IMR-90 (cell line): ENCODE data around the gene TBL3. TPM values are rescaled to one million over a fixed set of nuclear protein-coding genes. Genes with fewer than 3 reads are reported as not detected.

Experiments
- ATAC-seq: fragments of 200-7000 bp; cut with Tn5 transposase; 2 replicates; pipeline ENCODE4 v1.9.1; 2020; ENCODE audit warnings: low read depth, mild to moderate bottlenecking, moderate library complexity
- BruUV-seq: library from RNA; stranded (reverse); fragments of 400-500 nt; replicated peaks from 2 replicates; lab custom pipeline; 2021; lab: Mats Ljungman, UMichigan
- CTCF ChIA-PET: fragments of 300-600 bp; formaldehyde crosslinking; extraction: SDS; loops from one replicate; lab custom pipeline; 2021; ENCODE audit warnings: antibody characterized with exemption; lab: Yijun Ruan, JAX
- POLR2A ChIA-PET: fragments of 300-600 bp; sonication (Branson Sonifier 250); formaldehyde crosslinking; loops from one replicate; lab custom pipeline; 2022; ENCODE audit warnings: antibody characterized with exemption; ENCODE audit not compliant: unreplicated experiment; lab: Charles Lee
- DNase-seq: peaks from one replicate; pipeline ENCODE4 v3.0.0; 2013
- H2AFZ ChIP-seq: replicated peaks from 2 replicates; pipeline ENCODE3; 2013; ENCODE audit warnings: low read length, mild to moderate bottlenecking; ENCODE audit not compliant: poor library complexity
- H2AK5ac ChIP-seq: 2 replicates; pipeline ENCODE4 v1.6.1; 2013; ENCODE audit warnings: low read depth, low read length, inconsistent platforms
- H2AK9ac ChIP-seq: replicated peaks from 2 replicates; pipeline ENCODE3; 2013; ENCODE audit warnings: mild to moderate bottlenecking, low read depth, low read length, moderate library complexity; ENCODE audit not compliant: poor library complexity
- H2BK120ac ChIP-seq: 2 replicates; pipeline ENCODE4 v1.6.1; 2013; ENCODE audit warnings: low read depth, low read length, inconsistent platforms
- H2BK15ac ChIP-seq: 3 replicates; pipeline ENCODE4 v1.6.1; 2013; ENCODE audit warnings: low read depth, low read length, inconsistent platforms
- H2BK20ac ChIP-seq: 2 replicates; pipeline ENCODE4 v1.6.1; 2013; ENCODE audit warnings: low read depth, mild to moderate bottlenecking, inconsistent platforms, low read length, moderate library complexity
- H2BK5ac ChIP-seq: 2 replicates; pipeline ENCODE4 v1.6.1; 2013; ENCODE audit warnings: mild to moderate bottlenecking, low read depth, low read length, inconsistent platforms; ENCODE audit not compliant: poor library complexity, severe bottlenecking
- H3K14ac ChIP-seq: replicated peaks from 2 replicates; pipeline ENCODE4 v1.6.1; 2013; ENCODE audit warnings: low read depth, low read length, inconsistent platforms
- H3K18ac ChIP-seq: 2 replicates; pipeline ENCODE4 v1.6.1; 2013; ENCODE audit warnings: low read depth, low read length, control low read depth
- H3K23ac ChIP-seq: 2 replicates; pipeline ENCODE4 v1.6.1; 2013; ENCODE audit warnings: low read depth, low read length, inconsistent platforms
- H3K27ac ChIP-seq: 2 replicates; pipeline ENCODE4 v1.5.1; 2013; ENCODE audit warnings: mild to moderate bottlenecking, control low read depth, low read length; ENCODE audit not compliant: insufficient read depth
- H3K27me3 ChIP-seq: 2 replicates; pipeline ENCODE4 v1.6.1; 2013; ENCODE audit warnings: low read length; ENCODE audit not compliant: control insufficient read depth, insufficient read depth
- H3K36me3 ChIP-seq: 2 replicates; pipeline ENCODE4 v1.6.1; 2013; ENCODE audit warnings: low read length, mixed read lengths; ENCODE audit not compliant: control insufficient read depth, insufficient read depth
- H3K4ac ChIP-seq: 2 replicates; pipeline ENCODE4 v1.6.1; 2013; ENCODE audit warnings: low read depth, low read length, inconsistent platforms
- H3K4me1 ChIP-seq: 2 replicates; pipeline ENCODE4 v1.6.1; 2013; ENCODE audit warnings: low read length, mixed read lengths; ENCODE audit not compliant: control insufficient read depth, insufficient read depth
- H3K4me2 ChIP-seq: 2 replicates; pipeline ENCODE4 v1.6.1; 2013; ENCODE audit warnings: low read depth, mild to moderate bottlenecking, control low read depth, low read length, moderate library complexity
- H3K4me3 ChIP-seq: 2 replicates; pipeline ENCODE4 v1.5.1; 2013; ENCODE audit warnings: low read depth, mild to moderate bottlenecking, control low read depth, low read length, moderate library complexity; ENCODE audit not compliant: insufficient read depth
- H3K56ac ChIP-seq: 2 replicates; pipeline ENCODE4 v1.6.1; 2013; ENCODE audit warnings: low read length, inconsistent platforms; ENCODE audit not compliant: insufficient read depth; ENCODE audit errors: extremely low read depth
- H3K79me1 ChIP-seq, 2 experiments: 2 replicates each; pipeline ENCODE4 v1.6.1; 2013; ENCODE audit warnings: low read length in 2 of 2, inconsistent platforms in 1 of 2, low read depth in 1 of 2
- H3K9ac ChIP-seq: 2 replicates; pipeline ENCODE4 v1.6.1; 2013; ENCODE audit warnings: low read depth, low read length, control low read depth
- H3K9me1 ChIP-seq: 2 replicates; pipeline ENCODE4 v1.6.1; 2013; ENCODE audit warnings: low read length, inconsistent platforms; ENCODE audit not compliant: insufficient read depth
- H3K9me3 ChIP-seq: 2 replicates; pipeline ENCODE4 v1.6.1; 2013; ENCODE audit warnings: low read length; ENCODE audit not compliant: control insufficient read depth, insufficient read depth
- H4K20me1 ChIP-seq: 2 replicates; pipeline ENCODE4 v1.6.1; 2013; ENCODE audit warnings: low read length, inconsistent platforms; ENCODE audit not compliant: insufficient read depth
- H4K5ac ChIP-seq: 2 replicates; pipeline ENCODE4 v1.6.1; 2013; ENCODE audit warnings: mild to moderate bottlenecking, low read depth, low read length, control low read depth
- H4K8ac ChIP-seq, 2 experiments: 2 replicates each; pipeline ENCODE4 v1.6.1; 2013; ENCODE audit warnings: low read depth in 2 of 2, low read length in 2 of 2, control low read depth in 1 of 2, inconsistent platforms in 1 of 2
- H4K91ac ChIP-seq: 2 replicates; pipeline ENCODE4 v1.6.1; 2013; ENCODE audit warnings: low read depth, low read length, inconsistent platforms; ENCODE audit not compliant: insufficient read depth
- BHLHE40 ChIP-seq: fragments of 150-350 bp; IDR thresholded peaks from 2 replicates; pipeline ENCODE4 v1.6.1; 2016; ENCODE audit warnings: mild to moderate bottlenecking, low read depth, low read length
- CEBPB ChIP-seq: IDR thresholded peaks from 2 replicates; pipeline ENCODE4 v1.6.1; 2012; ENCODE audit warnings: low read depth, low read length, improper control_type of control experiment
- CHD1 ChIP-seq: IDR thresholded peaks from 2 replicates; pipeline ENCODE4 v1.6.1; 2012; ENCODE audit warnings: low read depth, low read length, improper control_type of control experiment
- ELK1 ChIP-seq: fragments of 150-350 bp; IDR thresholded peaks from 2 replicates; pipeline ENCODE4 v1.6.1; 2016; ENCODE audit warnings: low read depth, mild to moderate bottlenecking, low read length, moderate library complexity, borderline replicate concordance
- FOS ChIP-seq: fragments of 150-350 bp; IDR thresholded peaks from 2 replicates; pipeline ENCODE4 v1.6.1; 2016; ENCODE audit warnings: low read depth, low read length
- MAFK ChIP-seq: IDR thresholded peaks from 2 replicates; pipeline ENCODE4 v1.6.1; 2012; ENCODE audit warnings: low read depth, low read length, improper control_type of control experiment
- MAZ ChIP-seq: IDR thresholded peaks from 2 replicates; pipeline ENCODE4 v1.6.1; 2012; ENCODE audit warnings: low read depth, mild to moderate bottlenecking, low read length, improper control_type of control experiment, moderate library complexity, borderline replicate concordance
- MXI1 ChIP-seq: IDR thresholded peaks from 2 replicates; pipeline ENCODE4 v1.6.1; 2012; ENCODE audit warnings: low read depth, mild to moderate bottlenecking, low read length, moderate library complexity, borderline replicate concordance
- NFE2L2 ChIP-seq: fragments of 150-350 bp; IDR thresholded peaks from 2 replicates; pipeline ENCODE4 v1.6.1; 2016; ENCODE audit warnings: low read depth, mild to moderate bottlenecking, low read length
- POLR2A ChIP-seq: IDR thresholded peaks from 2 replicates; pipeline ENCODE4 v1.6.1; 2012; ENCODE audit warnings: mild to moderate bottlenecking, low read depth, low read length
- RAD21 ChIP-seq: IDR thresholded peaks from 2 replicates; pipeline ENCODE4 v1.6.1; 2012; ENCODE audit warnings: low read length, improper control_type of control experiment
- RCOR1 ChIP-seq: IDR thresholded peaks from 2 replicates; pipeline ENCODE4 v1.6.1; 2012; ENCODE audit warnings: mild to moderate bottlenecking, low read length, improper control_type of control experiment; ENCODE audit not compliant: insufficient replicate concordance
- RFX5 ChIP-seq: IDR thresholded peaks from 2 replicates; pipeline ENCODE4 v1.8.0; 2012; ENCODE audit warnings: low read depth, mild to moderate bottlenecking, low read length, moderate library complexity
- SMC3 ChIP-seq: fragments of 150-350 bp; IDR thresholded peaks from 2 replicates; pipeline ENCODE4 v1.6.1; 2016; ENCODE audit warnings: low read depth, mild to moderate bottlenecking, antibody characterized with exemption, low read length, moderate library complexity
- WGBS, 2 experiments: methylation state at CpG; one replicate each; pipeline versions ENCODE4 v1.1.5 to v1.1.7; 2013; ENCODE audit warnings: missing lambda C conversion rate in 2 of 2; ENCODE audit not compliant: insufficient read length in 1 of 2; ENCODE audit errors: extremely low coverage in 2 of 2; 5-methylcytosine and 5-hydroxymethylcytosine counted together
- dilution Hi-C: fragments of 300-500 bp; cut with HindIII; formaldehyde crosslinking; loops from one replicate; pipeline ENCODE4 v1.14.3; 2018; ENCODE audit warnings: low sequenced_read_pairs; ENCODE audit not compliant: unreplicated experiment
- in situ Hi-C: fragments of 300-500 bp; cut with MboI; formaldehyde crosslinking; loops from 3 replicates; pipeline ENCODE4 v1.14.3; 2019; ENCODE audit warnings: low sequenced_read_pairs, inconsistent platforms, mixed read lengths
- intact Hi-C: fragments of 100-400 bp; cut with micrococcal nuclease; formaldehyde crosslinking; loops from 2 replicates; pipeline ENCODE4 v1.10.0; 2022
- polyA plus RNA-seq, 3 experiments: library from polyadenylated mRNA; depleted of rRNA; stranded (reverse); fragments of >200 nt; gene quantifications; 2 replicates each; pipeline ENCODE4 v1.2.3, GENCODE V29; 2012; ENCODE audit warnings: low replicate concordance in 1 of 3
- total RNA-seq: library from RNA; depleted of rRNA; stranded (reverse); fragments of >200 nt; gene quantifications from 2 replicates; pipeline ENCODE4 v1.2.3, GENCODE V29; 2012
- TF ChIP-seq, protein P1 (sequence below): fragments of 150-350 bp; IDR thresholded peaks from 2 replicates; pipeline ENCODE4 v1.6.1; 2017; ENCODE audit warnings: mild to moderate bottlenecking, antibody characterized with exemption, low read length, low read depth
- TF ChIP-seq, protein P2 (sequence below): conservative IDR thresholded peaks from 2 replicates; pipeline ENCODE4 v1.5.1; 2012; ENCODE audit warnings: mild to moderate bottlenecking, low read depth, low read length, improper control_type of control experiment

TBL3 gene
- total and polyA plus RNA-seq, 2 of the 4 experiments (the other 2 are of a cell fraction), result 38.5 to 60.8 TPM

DNA sequence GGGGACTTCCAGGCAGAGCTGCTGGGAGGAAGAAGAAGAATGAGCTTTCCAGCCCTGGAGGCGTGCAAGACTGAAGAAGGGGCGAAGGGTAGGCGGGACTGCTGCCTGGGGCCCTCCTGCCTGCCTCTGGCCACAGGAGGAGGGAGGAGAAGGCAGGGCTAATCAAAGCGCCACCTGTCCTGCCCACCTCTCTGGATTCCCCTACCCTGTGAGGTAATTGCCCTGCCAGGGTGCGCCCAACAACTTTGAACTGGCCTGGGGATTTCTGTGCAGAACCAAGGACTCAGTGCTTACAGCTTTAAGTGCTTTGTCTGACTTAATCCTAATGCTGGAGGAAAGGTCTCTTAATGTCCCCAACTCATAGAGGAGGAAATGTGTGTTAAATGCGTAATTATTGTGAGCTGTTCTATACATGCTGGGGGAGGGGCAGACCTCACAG is 9.6 kb downstream of the TBL3 start, which contains the start of gene NOXO1:
Gene NOXO1 (minus strand): TSS at position 72 of the 439 bp plus-strand sequence. CDS start 290 bp downstream, outside the sequence.
- Histone ChIP-seq H3K14ac (no peak within 1 kb of the TSS), H4K20me1 (no peaks in the 10 kb centered on the region; the same call in none of the 2 replicates), H3K27ac (no peak within 1 kb of the TSS), H2BK5ac (no peak within 1 kb of the TSS), H3K4ac (no peak within 1 kb of the TSS), H3K36me3 (peaks cover 34% of the 10 kb centered on the region), H3K9me1 (peaks cover 9% of the 10 kb centered on the region), H2AK5ac (no peak within 1 kb of the TSS), H4K91ac (no peak within 1 kb of the TSS), H3K4me1 (peaks cover 8% of the 10 kb centered on the region), H3K27me3 (peaks cover 31% of the 10 kb centered on the region; the same call in 1 of the 2 replicates), H2BK120ac (no peak within 1 kb of the TSS), H2BK15ac (no peak within 1 kb of the TSS), H2AK9ac (peak within 1 kb of the TSS; percentile 65), H2BK20ac (no peak within 1 kb of the TSS), H3K9ac (no peak within 1 kb of the TSS), H3K4me3 (no peak within 1 kb of the TSS), H4K8ac (no peak within 1 kb of the TSS), H3K9me3 (no peaks in the 10 kb centered on the region), H4K5ac (no peak within 1 kb of the TSS), H3K56ac (no peak within 1 kb of the TSS), H2AFZ (no peak within 1 kb of the TSS), H3K79me1 (peaks cover 19 to 20% of the 10 kb centered on the region in 2 experiments), H3K4me2 (no peak within 1 kb of the TSS), H3K18ac (no peak within 1 kb of the TSS), H3K23ac (no peak within 1 kb of the TSS)
- in situ Hi-C loops, result no loop called here
- TF ChIP-seq RCOR1 (no peak), RAD21 (no peak), ELK1 (no peak), RFX5 (no peak), MAFK (no peak), NFE2L2 (no peak), POLR2A (no peak), BHLHE40 (no peak), FOS (no peak), SMC3 (no peak), CHD1 (no peak), CEBPB (no peak), MXI1 (no peak), MAZ (no peak)
- TF ChIP-seq, protein P1, sequence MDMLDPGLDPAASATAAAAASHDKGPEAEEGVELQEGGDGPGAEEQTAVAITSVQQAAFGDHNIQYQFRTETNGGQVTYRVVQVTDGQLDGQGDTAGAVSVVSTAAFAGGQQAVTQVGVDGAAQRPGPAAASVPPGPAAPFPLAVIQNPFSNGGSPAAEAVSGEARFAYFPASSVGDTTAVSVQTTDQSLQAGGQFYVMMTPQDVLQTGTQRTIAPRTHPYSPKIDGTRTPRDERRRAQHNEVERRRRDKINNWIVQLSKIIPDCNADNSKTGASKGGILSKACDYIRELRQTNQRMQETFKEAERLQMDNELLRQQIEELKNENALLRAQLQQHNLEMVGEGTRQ, result no peak
- TF ChIP-seq, protein P2, sequence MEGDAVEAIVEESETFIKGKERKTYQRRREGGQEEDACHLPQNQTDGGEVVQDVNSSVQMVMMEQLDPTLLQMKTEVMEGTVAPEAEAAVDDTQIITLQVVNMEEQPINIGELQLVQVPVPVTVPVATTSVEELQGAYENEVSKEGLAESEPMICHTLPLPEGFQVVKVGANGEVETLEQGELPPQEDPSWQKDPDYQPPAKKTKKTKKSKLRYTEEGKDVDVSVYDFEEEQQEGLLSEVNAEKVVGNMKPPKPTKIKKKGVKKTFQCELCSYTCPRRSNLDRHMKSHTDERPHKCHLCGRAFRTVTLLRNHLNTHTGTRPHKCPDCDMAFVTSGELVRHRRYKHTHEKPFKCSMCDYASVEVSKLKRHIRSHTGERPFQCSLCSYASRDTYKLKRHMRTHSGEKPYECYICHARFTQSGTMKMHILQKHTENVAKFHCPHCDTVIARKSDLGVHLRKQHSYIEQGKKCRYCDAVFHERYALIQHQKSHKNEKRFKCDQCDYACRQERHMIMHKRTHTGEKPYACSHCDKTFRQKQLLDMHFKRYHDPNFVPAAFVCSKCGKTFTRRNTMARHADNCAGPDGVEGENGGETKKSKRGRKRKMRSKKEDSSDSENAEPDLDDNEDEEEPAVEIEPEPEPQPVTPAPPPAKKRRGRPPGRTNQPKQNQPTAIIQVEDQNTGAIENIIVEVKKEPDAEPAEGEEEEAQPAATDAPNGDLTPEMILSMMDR, result no peak
- BruUV-seq, result no TSS peak
- DNase-seq (no peak), ATAC-seq (no peak)
- no CpG with 5 or more reads among the region's 6 CpGs for WGBS, 2 experiments
- POLR2A ChIA-PET, result no interaction called here
- CTCF ChIA-PET, result interaction anchor here (1.3 kb wide), 2 partner anchors 23 to 159 kb away, joined by 3 to 5 read pairs; no protein-coding TSS in a partner anchor
- intact Hi-C loops, result no loop called here
- dilution Hi-C loops, result no loop called here
